Natural killer cell (primary cell): ENCODE data around the gene DNPH1. TPM values are rescaled to one million over a fixed set of nuclear protein-coding genes. Genes with fewer than 3 reads are reported as not detected.

Experiments
- ATAC-seq, 3 donors: fragments of 150-1000 bp in 2 of 3; fragments of 200-7000 bp in 1 of 3; cut with Tn5 transposase; 1 replicate in 1 of 3; 2 replicates in 2 of 3; pipeline ENCODE4 v1.10.0; 2021; ENCODE audit warnings: mild to moderate bottlenecking in 2 of 3, moderate library complexity in 2 of 3
- DNase-seq, 2 donors: peaks; one replicate each; pipeline versions ENCODE4 v3.0.0 to v3.0.0-alpha.2; 2013 to 2021; ENCODE audit warnings: mixed read lengths in 1 of 2
- H3K27ac ChIP-seq: one replicate; pipeline ENCODE4 v1.5.1; 2013; ENCODE audit warnings: mild to moderate bottlenecking, low read length
- H3K27me3 ChIP-seq: one replicate; pipeline ENCODE4 v1.6.1; 2013; ENCODE audit warnings: low read length; ENCODE audit not compliant: control insufficient read depth, insufficient read depth
- H3K36me3 ChIP-seq: one replicate; pipeline ENCODE4 v1.6.1; 2013; ENCODE audit warnings: low read length; ENCODE audit not compliant: control insufficient read depth, insufficient read depth
- H3K4me1 ChIP-seq: one replicate; pipeline ENCODE4 v1.6.1; 2013; ENCODE audit warnings: low read length; ENCODE audit not compliant: control insufficient read depth, insufficient read depth
- H3K4me3 ChIP-seq: one replicate; pipeline ENCODE4 v1.5.1; 2013; ENCODE audit warnings: low read length
- H3K9me3 ChIP-seq: one replicate; pipeline ENCODE4 v1.6.1; 2013; ENCODE audit warnings: low read length; ENCODE audit not compliant: control insufficient read depth, insufficient read depth
- H3K27ac Mint-ChIP-seq, 2 donors: one replicate each; pipeline ENCODE4 v1.8.0; 2022; ENCODE audit warnings: mild to moderate bottlenecking in 2 of 2, mixed read lengths in 2 of 2, moderate library complexity in 1 of 2
- H3K27me3 Mint-ChIP-seq, 2 donors: one replicate each; pipeline ENCODE4 v1.8.0; 2022; ENCODE audit warnings: low read depth in 2 of 2, mixed read lengths in 2 of 2
- H3K36me3 Mint-ChIP-seq: one replicate; pipeline ENCODE4 v1.8.0; 2022; ENCODE audit warnings: mixed read lengths
- H3K4me1 Mint-ChIP-seq, 2 donors: one replicate each; pipeline ENCODE4 v1.8.0; 2022; ENCODE audit warnings: mixed read lengths in 2 of 2
- H3K4me3 Mint-ChIP-seq: one replicate; pipeline ENCODE4 v1.8.0; 2022; ENCODE audit warnings: mild to moderate bottlenecking, moderate library complexity, mixed read lengths
- H3K9me3 Mint-ChIP-seq, 2 donors: one replicate each; pipeline ENCODE4 v1.8.0; 2022; ENCODE audit warnings: mixed read lengths in 2 of 2
- CTCF ChIP-seq: fragments of 200-600 bp; IDR thresholded peaks from one replicate; pipeline ENCODE4 v1.8.0; 2022; ENCODE audit warnings: antibody characterized with exemption
- WGBS: methylation state at CpG from one replicate; pipeline ENCODE4 v1.1.7; 2013; ENCODE audit warnings: missing lambda C conversion rate; ENCODE audit not compliant: insufficient coverage; 5-methylcytosine and 5-hydroxymethylcytosine counted together
- intact Hi-C: fragments of 100-400 bp; cut with micrococcal nuclease; formaldehyde crosslinking; loops from one replicate; pipeline ENCODE4 v1.14.2; 2022
- total RNA-seq, 4 donors: library from RNA; stranded (reverse); fragments of 120-200 nt in 1 of 4; gene quantifications; one replicate each; pipeline versions ENCODE4 v1.2.3 to v1.2.4, GENCODE V29; 2013 to 2022

Gene DNPH1
- total RNA-seq, 3 donors from 2014 or later (not counting 1 experiment from before 2014, with no cell fraction given): 6.1 to 10.2 (median 8.0) TPM

DNA sequence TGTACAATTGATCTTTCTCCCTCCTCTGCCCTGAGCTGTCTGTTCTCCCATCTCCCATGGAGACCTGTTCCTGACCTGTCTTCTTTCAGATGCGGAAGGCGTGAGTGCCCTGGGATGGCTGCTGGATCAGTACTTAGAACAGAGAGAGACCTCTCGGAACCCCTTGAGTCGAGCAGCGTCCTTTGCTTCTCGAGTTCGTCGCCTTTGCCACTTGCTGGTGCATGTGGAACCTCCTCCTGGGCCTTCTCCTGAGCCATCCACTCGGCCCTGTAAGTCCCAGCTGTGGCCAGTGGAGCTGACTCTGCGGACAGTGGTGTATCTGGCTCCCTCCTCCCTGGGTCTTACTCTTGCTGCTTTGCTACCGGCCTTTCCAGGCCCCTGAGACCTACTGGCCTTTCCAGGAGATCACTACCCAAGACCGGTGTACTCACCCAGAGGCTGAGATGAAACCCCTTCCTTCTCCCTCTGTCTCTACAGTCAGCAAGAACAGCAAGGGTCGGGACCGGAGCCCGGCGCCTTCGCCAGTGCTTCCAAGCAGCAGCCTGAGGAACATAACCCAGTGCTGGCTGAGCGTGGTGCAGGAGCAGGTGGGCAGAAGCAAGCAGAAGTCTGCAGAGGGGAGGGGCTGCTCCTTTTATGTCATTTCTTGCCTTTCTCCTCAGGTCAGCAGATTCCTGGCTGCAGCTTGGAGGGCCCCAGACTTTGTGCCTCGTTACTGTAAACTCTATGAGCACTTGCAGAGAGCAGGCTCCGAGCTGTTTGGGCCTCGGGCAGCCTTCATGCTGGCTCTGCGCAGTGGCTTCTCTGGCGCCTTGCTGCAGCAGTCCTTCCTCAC is 24.8 kb downstream of the DNPH1 start:
- no peak for TF ChIP-seq CTCF
- H3K4me3 ChIP-seq: no peak overlapping the region
- no peak overlapping the region for H3K4me3 Mint-ChIP-seq
- intact Hi-C loops: no loop called here
- H3K27me3 ChIP-seq: no peaks in the 10 kb centered on the region
- H3K9me3 Mint-ChIP-seq: no peaks in the 10 kb centered on the region
- peaks cover 12% of the 10 kb centered on the region for H3K36me3 ChIP-seq
- H3K4me1 Mint-ChIP-seq: peaks cover 0 to 5% of the 10 kb centered on the region in 2 donors
- H3K4me1 ChIP-seq: no peaks in the 10 kb centered on the region
- no peak overlapping the region for H3K27ac Mint-ChIP-seq
- WGBS: 96% methylated on average over 23 of the region's 23 CpGs
- ATAC-seq (no peak), DNase-seq (no peak)
- no peaks in the 10 kb centered on the region for H3K27me3 Mint-ChIP-seq
- no peaks in the 10 kb centered on the region for H3K9me3 ChIP-seq
- no peaks in the 10 kb centered on the region for H3K36me3 Mint-ChIP-seq
- no peak overlapping the region for H3K27ac ChIP-seq

DNA sequence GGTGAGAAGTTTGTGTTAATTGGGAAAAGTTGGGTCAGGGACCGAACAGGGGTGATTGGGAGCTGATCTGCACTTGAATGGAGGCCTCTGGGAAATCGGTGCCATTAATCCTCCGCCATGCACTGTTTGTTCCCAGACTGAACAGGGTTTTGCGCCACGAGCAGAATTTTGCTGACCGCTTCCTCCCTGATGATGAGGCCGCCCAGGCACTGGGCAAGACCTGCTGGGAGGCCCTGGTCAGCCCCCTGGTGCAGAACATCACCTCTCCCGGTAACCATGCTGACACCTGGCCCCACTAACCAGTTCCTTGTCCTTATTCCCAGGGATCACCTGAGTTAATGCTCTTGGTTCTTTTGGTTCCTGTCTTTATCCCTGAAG is 25.6 kb downstream of the DNPH1 start:
- DNase-seq: no peak
- no peak for ATAC-seq
- Mint-ChIP-seq H3K27me3 (no peaks in the 10 kb centered on the region), H3K4me1 (peaks cover 0 to 5% of the 10 kb centered on the region in 2 donors), H3K4me3 (no peak overlapping the region), H3K9me3 (no peaks in the 10 kb centered on the region), H3K36me3 (no peaks in the 10 kb centered on the region), H3K27ac (no peak overlapping the region)
- Histone ChIP-seq H3K9me3 (no peaks in the 10 kb centered on the region), H3K4me1 (no peaks in the 10 kb centered on the region), H3K36me3 (peaks cover 16% of the 10 kb centered on the region), H3K27ac (no peak overlapping the region), H3K4me3 (no peak overlapping the region), H3K27me3 (no peaks in the 10 kb centered on the region)
- no peak for TF ChIP-seq CTCF
- 95% methylated on average over 8 of the region's 8 CpGs for WGBS
- intact Hi-C loops: no loop called here

- intact Hi-C loops: no loop called here
- Histone ChIP-seq H3K4me1 (no peaks in the 10 kb centered on the region), H3K4me3 (no peak overlapping the region), H3K27ac (no peak overlapping the region), H3K9me3 (no peaks in the 10 kb centered on the region), H3K36me3 (peaks cover 19% of the 10 kb centered on the region), H3K27me3 (no peaks in the 10 kb centered on the region)
- Mint-ChIP-seq H3K27me3 (no peaks in the 10 kb centered on the region), H3K27ac (no peak overlapping the region), H3K4me3 (no peak overlapping the region), H3K4me1 (peaks cover 0 to 5% of the 10 kb centered on the region in 2 donors), H3K36me3 (no peaks in the 10 kb centered on the region), H3K9me3 (no peaks in the 10 kb centered on the region)
- TF ChIP-seq CTCF: no peak
- ATAC-seq (no peak), DNase-seq (no peak)
- 97% methylated on average over 17 of the region's 17 CpGs for WGBS
Observed at GRCh38 chr6:43203029-43203717, 26.1 kb downstream of the DNPH1 start.
